ENCODE results near the gene CAPN15.

CAPN15 gene

DNA sequence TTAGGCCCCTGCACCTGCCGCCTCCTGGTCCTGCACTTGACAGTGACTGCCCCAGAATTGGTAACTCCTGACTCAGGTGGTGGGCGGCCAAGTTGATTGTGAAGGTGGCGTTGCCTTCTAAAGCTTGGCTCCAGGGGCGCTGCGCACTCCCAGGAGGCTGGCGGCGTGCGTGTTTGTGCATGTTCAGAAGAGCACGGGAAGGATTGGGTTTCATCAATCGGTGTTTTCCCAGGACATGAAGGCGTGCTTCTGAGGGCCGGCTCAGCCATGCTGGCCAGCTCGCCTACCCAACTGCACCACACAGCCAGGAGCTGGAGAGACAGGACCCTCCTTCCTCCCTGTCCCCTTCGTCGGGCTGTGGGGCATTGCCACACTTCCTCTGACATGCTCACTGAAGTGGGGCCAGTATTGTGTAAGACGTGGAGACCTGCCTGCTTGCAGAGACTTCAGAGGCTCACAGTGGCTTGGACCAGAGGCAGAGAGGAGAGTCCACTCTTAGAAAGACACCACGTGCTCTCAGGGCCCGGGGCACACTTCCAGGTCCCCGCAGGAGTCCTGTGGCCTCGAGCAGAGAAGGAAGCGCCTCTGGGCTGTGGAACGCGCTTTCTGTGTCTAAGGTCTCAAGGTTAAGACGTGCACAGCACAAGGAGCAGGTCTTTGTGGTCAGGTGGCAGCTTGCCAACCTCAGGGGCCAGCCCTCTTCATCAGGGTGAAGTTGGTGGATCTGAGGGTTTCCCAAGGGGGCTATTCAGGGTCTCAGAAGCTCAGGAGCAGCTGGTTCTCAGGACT, 65.2 kb downstream of the CAPN15 start:
- no peak for ATAC-seq
- TF ChIP-seq PPARA (CRISPR knock-in tag; IDR thresholded peaks at IDR 0.05; ENCODE audit: borderline replicate concordance) = no peak

DNA sequence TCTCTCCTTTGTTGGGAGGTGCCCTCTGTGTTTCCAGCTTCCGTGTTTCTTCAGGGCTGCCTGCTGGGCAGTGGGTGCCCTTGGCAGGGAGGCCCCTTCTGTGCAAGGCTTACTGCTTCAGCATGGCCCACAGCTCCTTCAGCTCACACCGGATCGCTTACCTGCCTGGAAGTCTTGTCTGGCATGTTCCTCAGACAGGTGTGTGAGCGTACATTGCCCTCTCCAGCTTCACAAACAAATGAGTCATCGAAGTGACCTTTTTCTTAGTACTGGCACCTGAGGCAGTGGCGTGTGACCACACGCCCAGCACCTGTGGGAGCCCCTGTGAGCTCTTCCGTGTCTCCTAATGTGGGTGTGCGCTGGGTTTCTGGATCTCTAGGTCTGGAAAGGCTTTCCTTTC, 65.9 kb downstream of the CAPN15 start:
- no peak for ATAC-seq
- TF ChIP-seq TOX (CRISPR knock-in tag; IDR thresholded peaks at IDR 0.05; ENCODE audit: borderline replicate concordance) (no peak), BACH2 (CRISPR knock-in tag; IDR thresholded peaks at IDR 0.05; ENCODE audit: borderline replicate concordance) (no peak), ZNF565 (CRISPR knock-in tag; conservative IDR thresholded peaks at IDR 0.05; ENCODE audit: low read depth) (no peak), OSR1 (CRISPR knock-in tag; IDR thresholded peaks at IDR 0.05) (no peak), ZFP3 (CRISPR knock-in tag; IDR thresholded peaks at IDR 0.05) (no peak), TCF4 (CRISPR knock-in tag; IDR thresholded peaks at IDR 0.05; ENCODE audit: borderline replicate concordance) (no peak), CSDC2 (CRISPR knock-in tag; IDR thresholded peaks at IDR 0.05) (no peak), ZFP30 (CRISPR knock-in tag; IDR thresholded peaks at IDR 0.05) (no peak), SNAI2 (CRISPR knock-in tag; IDR thresholded peaks at IDR 0.05) (no peak)
- TF ChIP-seq, protein P1, sequence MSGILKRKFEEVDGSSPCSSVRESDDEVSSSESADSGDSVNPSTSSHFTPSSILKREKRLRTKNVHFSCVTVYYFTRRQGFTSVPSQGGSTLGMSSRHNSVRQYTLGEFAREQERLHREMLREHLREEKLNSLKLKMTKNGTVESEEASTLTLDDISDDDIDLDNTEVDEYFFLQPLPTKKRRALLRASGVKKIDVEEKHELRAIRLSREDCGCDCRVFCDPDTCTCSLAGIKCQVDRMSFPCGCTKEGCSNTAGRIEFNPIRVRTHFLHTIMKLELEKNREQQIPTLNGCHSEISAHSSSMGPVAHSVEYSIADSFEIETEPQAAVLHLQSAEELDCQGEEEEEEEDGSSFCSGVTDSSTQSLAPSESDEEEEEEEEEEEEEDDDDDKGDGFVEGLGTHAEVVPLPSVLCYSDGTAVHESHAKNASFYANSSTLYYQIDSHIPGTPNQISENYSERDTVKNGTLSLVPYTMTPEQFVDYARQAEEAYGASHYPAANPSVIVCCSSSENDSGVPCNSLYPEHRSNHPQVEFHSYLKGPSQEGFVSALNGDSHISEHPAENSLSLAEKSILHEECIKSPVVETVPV (CRISPR knock-in tag; IDR thresholded peaks at IDR 0.05) = no peak
- TF ChIP-seq, protein P2, sequence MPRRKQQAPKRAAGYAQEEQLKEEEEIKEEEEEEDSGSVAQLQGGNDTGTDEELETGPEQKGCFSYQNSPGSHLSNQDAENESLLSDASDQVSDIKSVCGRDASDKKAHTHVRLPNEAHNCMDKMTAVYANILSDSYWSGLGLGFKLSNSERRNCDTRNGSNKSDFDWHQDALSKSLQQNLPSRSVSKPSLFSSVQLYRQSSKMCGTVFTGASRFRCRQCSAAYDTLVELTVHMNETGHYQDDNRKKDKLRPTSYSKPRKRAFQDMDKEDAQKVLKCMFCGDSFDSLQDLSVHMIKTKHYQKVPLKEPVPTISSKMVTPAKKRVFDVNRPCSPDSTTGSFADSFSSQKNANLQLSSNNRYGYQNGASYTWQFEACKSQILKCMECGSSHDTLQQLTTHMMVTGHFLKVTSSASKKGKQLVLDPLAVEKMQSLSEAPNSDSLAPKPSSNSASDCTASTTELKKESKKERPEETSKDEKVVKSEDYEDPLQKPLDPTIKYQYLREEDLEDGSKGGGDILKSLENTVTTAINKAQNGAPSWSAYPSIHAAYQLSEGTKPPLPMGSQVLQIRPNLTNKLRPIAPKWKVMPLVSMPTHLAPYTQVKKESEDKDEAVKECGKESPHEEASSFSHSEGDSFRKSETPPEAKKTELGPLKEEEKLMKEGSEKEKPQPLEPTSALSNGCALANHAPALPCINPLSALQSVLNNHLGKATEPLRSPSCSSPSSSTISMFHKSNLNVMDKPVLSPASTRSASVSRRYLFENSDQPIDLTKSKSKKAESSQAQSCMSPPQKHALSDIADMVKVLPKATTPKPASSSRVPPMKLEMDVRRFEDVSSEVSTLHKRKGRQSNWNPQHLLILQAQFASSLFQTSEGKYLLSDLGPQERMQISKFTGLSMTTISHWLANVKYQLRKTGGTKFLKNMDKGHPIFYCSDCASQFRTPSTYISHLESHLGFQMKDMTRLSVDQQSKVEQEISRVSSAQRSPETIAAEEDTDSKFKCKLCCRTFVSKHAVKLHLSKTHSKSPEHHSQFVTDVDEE (CRISPR knock-in tag; IDR thresholded peaks at IDR 0.05) = no peak
- TF ChIP-seq, protein P3, sequence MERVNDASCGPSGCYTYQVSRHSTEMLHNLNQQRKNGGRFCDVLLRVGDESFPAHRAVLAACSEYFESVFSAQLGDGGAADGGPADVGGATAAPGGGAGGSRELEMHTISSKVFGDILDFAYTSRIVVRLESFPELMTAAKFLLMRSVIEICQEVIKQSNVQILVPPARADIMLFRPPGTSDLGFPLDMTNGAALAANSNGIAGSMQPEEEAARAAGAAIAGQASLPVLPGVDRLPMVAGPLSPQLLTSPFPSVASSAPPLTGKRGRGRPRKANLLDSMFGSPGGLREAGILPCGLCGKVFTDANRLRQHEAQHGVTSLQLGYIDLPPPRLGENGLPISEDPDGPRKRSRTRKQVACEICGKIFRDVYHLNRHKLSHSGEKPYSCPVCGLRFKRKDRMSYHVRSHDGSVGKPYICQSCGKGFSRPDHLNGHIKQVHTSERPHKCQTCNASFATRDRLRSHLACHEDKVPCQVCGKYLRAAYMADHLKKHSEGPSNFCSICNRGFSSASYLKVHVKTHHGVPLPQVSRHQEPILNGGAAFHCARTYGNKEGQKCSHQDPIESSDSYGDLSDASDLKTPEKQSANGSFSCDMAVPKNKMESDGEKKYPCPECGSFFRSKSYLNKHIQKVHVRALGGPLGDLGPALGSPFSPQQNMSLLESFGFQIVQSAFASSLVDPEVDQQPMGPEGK (CRISPR knock-in tag; IDR thresholded peaks at IDR 0.05; ENCODE audit: borderline replicate concordance) = no peak

DNA sequence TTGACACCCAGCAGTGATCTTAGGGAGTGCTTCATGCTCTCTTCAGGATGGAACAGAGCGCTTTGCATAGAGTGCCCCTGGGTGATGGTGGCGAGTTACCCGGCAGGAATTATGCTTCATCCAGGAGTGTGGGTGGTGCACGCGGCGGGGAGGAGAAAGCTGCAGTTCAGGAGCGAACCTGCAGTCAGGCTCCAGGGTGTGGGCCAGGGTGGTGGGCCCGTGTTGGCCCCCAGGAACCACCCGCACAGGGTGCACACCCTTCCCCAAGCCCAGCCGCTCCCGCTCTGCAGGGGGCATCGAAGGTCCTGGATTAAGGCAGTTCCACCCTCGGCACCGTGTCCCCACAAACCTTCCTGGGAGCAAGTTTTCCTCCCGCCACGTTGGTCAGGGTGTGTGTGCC, 66.3 kb downstream of the CAPN15 start:
- TF ChIP-seq ZNF565 (CRISPR knock-in tag; conservative IDR thresholded peaks at IDR 0.05; ENCODE audit: low read depth) (no peak), CSDC2 (CRISPR knock-in tag; IDR thresholded peaks at IDR 0.05) (no peak), ZC3H10 (CRISPR knock-in tag; IDR thresholded peaks at IDR 0.05) (no peak), ESRRG (CRISPR knock-in tag; IDR thresholded peaks at IDR 0.05) (no peak), ZFP3 (CRISPR knock-in tag; IDR thresholded peaks at IDR 0.05) (no peak), ZFP30 (CRISPR knock-in tag; IDR thresholded peaks at IDR 0.05) (no peak)
- TF ChIP-seq, protein P4, sequence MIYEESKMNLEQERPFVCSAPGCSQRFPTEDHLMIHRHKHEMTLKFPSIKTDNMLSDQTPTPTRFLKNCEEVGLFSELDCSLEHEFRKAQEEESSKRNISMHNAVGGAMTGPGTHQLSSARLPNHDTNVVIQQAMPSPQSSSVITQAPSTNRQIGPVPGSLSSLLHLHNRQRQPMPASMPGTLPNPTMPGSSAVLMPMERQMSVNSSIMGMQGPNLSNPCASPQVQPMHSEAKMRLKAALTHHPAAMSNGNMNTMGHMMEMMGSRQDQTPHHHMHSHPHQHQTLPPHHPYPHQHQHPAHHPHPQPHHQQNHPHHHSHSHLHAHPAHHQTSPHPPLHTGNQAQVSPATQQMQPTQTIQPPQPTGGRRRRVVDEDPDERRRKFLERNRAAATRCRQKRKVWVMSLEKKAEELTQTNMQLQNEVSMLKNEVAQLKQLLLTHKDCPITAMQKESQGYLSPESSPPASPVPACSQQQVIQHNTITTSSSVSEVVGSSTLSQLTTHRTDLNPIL (CRISPR knock-in tag; IDR thresholded peaks at IDR 0.05; ENCODE audit: low read depth) = no peak
- TF ChIP-seq, protein P1 (CRISPR knock-in tag; IDR thresholded peaks at IDR 0.05) = no peak
- ATAC-seq = no peak

DNA sequence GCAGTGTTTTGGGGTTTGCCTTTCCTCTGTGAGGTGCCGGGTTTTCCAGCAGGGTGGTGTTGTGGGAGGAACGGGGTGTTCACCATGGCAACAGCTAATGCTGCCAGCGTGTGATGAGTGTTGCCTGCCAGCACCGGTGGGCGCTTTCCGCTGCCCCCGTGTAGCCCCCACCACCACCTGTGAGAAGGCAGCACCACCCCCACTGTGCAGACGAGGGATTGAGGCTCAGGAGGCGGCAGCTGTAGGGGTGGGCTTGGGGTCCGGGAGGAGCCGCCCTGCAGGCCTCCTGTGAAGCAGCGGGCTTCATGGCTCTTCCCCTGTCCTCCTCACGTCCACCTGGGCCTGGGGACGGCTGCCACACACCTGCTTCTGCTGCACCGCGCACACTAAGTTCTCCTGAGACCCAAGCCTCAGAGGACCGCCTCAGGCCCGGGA, 67.6 kb downstream of the CAPN15 start:
- no peak for ATAC-seq
- TF ChIP-seq, protein P2 (CRISPR knock-in tag; IDR thresholded peaks at IDR 0.05) = no peak
- TF ChIP-seq, protein P1 (CRISPR knock-in tag; IDR thresholded peaks at IDR 0.05) = no peak
- TF ChIP-seq OSR1 (CRISPR knock-in tag; IDR thresholded peaks at IDR 0.05) (no peak), RARB (CRISPR knock-in tag; IDR thresholded peaks at IDR 0.05) (no peak), ZNF8 (CRISPR knock-in tag; IDR thresholded peaks at IDR 0.05) (no peak), TOX (CRISPR knock-in tag; IDR thresholded peaks at IDR 0.05; ENCODE audit: borderline replicate concordance) (no peak), ESRRG (CRISPR knock-in tag; IDR thresholded peaks at IDR 0.05) (no peak), ZNF565 (CRISPR knock-in tag; conservative IDR thresholded peaks at IDR 0.05; ENCODE audit: low read depth) (no peak), ARNTL (CRISPR knock-in tag; IDR thresholded peaks at IDR 0.05; ENCODE audit: borderline replicate concordance, low read depth) (no peak), PPARA (CRISPR knock-in tag; IDR thresholded peaks at IDR 0.05; ENCODE audit: borderline replicate concordance) (no peak)
